ENCODE data around the gene NCS1. TPM values are rescaled to one million over a fixed set of nuclear protein-coding genes. Genes with fewer than 3 reads are reported as not detected.

NCS1 gene
- total and polyA plus RNA-seq, 9 of the 15 experiments (the other 6 are each of a cell fraction or from before 2014, with no cell fraction given), result 0.28 to 27.0 (median 9.6) TPM

- no peak overlapping the region for H3K4me3 ChIP-seq
- FAIRE-seq (no peak), DNase-seq (ENCODE audit: extremely low read depth in 1 of 4, low spot score in 3 of 4) (no peak), ATAC-seq (no peak)
- TF ChIP-seq RNF219 (CRISPR knock-in tag; IDR thresholded peaks at IDR 0.05) (no peak), GATAD2B (IDR thresholded peaks at IDR 0.05; ENCODE audit: borderline replicate concordance) (no peak), PCBP1 (IDR thresholded peaks at IDR 0.05; ENCODE audit: low read depth, low read length, poor library complexity, severe bottlenecking) (no peak), DDX20 (tag; IDR thresholded peaks at IDR 0.05; ENCODE audit: low read depth) (no peak), MTA2 (IDR thresholded peaks at IDR 0.05; ENCODE audit: low read depth) (no peak), RAD51 (IDR thresholded peaks at IDR 0.05; ENCODE audit: borderline replicate concordance, low read depth) (no peak), ZNF23 (CRISPR knock-in tag; IDR thresholded peaks at IDR 0.05) (no peak), POLR2G (IDR thresholded peaks at IDR 0.05; ENCODE audit: low read depth, low read length) (no peak), HNRNPL (IDR thresholded peaks at IDR 0.05; ENCODE audit: low read depth, low read length) (no peak), CBFA2T2 (conservative IDR thresholded peaks at IDR 0.05) (no peak), SAFB2 (IDR thresholded peaks at IDR 0.05; ENCODE audit: borderline replicate concordance, low read depth, low read length, severe bottlenecking) (no peak), GABPA (tag; conservative IDR thresholded peaks at IDR 0.05; ENCODE audit: low read depth) (no peak), TEAD2 (tag; IDR thresholded peaks at IDR 0.05) (no peak), ZNF655 (CRISPR knock-in tag; IDR thresholded peaks at IDR 0.05) (no peak), CEBPG (CRISPR knock-in tag; IDR thresholded peaks at IDR 0.05) (no peak), CEBPG (tag; conservative IDR thresholded peaks at IDR 0.05 in 1 of 2, IDR thresholded peaks at IDR 0.05 in 1 of 2) (no peak), MIER1 (IDR thresholded peaks at IDR 0.05; ENCODE audit: low read depth) (no peak), DACH1 (IDR thresholded peaks at IDR 0.05; ENCODE audit: partially characterized antibody) (no peak)
- H3K9ac ChIP-seq (ENCODE audit: insufficient read depth in 1 of 2, low read depth in 2 of 2, low read length in 2 of 2), result no peak overlapping the region
- in situ Hi-C loops (cut with MboI) (no loop called here), intact Hi-C loops (cut with micrococcal nuclease) (no loop called here)
- no peaks in the 10 kb centered on the region for H4K20me1 ChIP-seq (replicated peaks; ENCODE audit: control insufficient read depth, insufficient read depth, low read length)
- H3K79me2 ChIP-seq (ENCODE audit: control insufficient read depth, insufficient read depth, low read length), result no peaks in the 10 kb centered on the region
- no peak overlapping the region for H2AFZ ChIP-seq (ENCODE audit: low read depth, low read length)
- no peaks in the 10 kb centered on the region for H3K9me1 ChIP-seq (ENCODE audit: control insufficient read depth, insufficient read depth, low read length)
- CTCF ChIA-PET (ENCODE audit: low intra/inter-chr PET ratio), result no interaction called here
- H3K9me3 ChIP-seq (replicated peaks; ENCODE audit: control insufficient read depth, insufficient read depth, low read depth, low read length), result 0 out of 2 replicates have a peak, but pooled peaks cover 5% of the 10 kb centered on the region
- no peak overlapping the region for H3K27ac ChIP-seq (ENCODE audit: extremely low read depth, low read depth, low read length)
- no TSS peak for BruUV-seq (replicated peaks)
- WGBS (ENCODE audit: insufficient coverage, low coverage, missing lambda C conversion rate), result 92% methylated on average over 7 of the region's 12 CpGs
- POLR2A ChIA-PET, result interaction anchor here (1.0 to 1.2 kb wide), 2 partner anchors 10 to 21 kb away, joined by 3 read pairs; no protein-coding TSS in a partner anchor
- H3K36me3 ChIP-seq (ENCODE audit: control insufficient read depth, insufficient read depth, low read length), result peaks cover 15% of the 10 kb centered on the region; the same call in 2 of the 3 replicates
- H3K4me1 ChIP-seq (replicated peaks in 1 of 2; ENCODE audit: control insufficient read depth in 2 of 2, insufficient read depth in 2 of 2, low read length in 2 of 2), result no peaks in the 10 kb centered on the region
- no peaks in the 10 kb centered on the region for H3K27me3 ChIP-seq (ENCODE audit: control insufficient read depth in 2 of 2, insufficient read depth in 2 of 2, low read length in 2 of 2)
- H3K4me2 ChIP-seq (ENCODE audit: insufficient read depth, low read length), result no peak overlapping the region
Observed at GRCh38 chr9:130226112-130226511, 53.9 kb downstream of the NCS1 start.

Measured in K562 (cell line).